Activated CD8-positive, alpha-beta T cell treated with anti-CD3 and anti-CD28 coated beads for 36 hours (primary cell): ENCODE data around the gene METTL1. TPM values are rescaled to one million over a fixed set of nuclear protein-coding genes. Genes with fewer than 3 reads are reported as not detected.

ENCODE experiments used
- ATAC-seq: fragments of 200-7000 bp; cut with Tn5 transposase; one replicate; pipeline ENCODE4 v1.10.0; 2021; ENCODE audit warnings: mild to moderate bottlenecking, moderate library complexity
- CTCF ChIA-PET: fragments of 350-600 bp; sonication (Branson Sonifier 250); formaldehyde crosslinking; loops from one replicate; lab custom pipeline; 2021; ENCODE audit warnings: antibody characterized with exemption; lab: Charles Lee
- POLR2A ChIA-PET: fragments of 350-600 bp; sonication (Branson Sonifier 250); formaldehyde crosslinking; loops from one replicate; lab custom pipeline; 2021; ENCODE audit warnings: antibody characterized with exemption; lab: Charles Lee
- DNase-seq: peaks from one replicate; pipeline ENCODE4 v3.0.0-alpha.2; 2020
- H3K27ac Mint-ChIP-seq: one replicate; pipeline ENCODE4 v1.8.0; 2021; ENCODE audit warnings: mild to moderate bottlenecking, mixed read lengths
- H3K27me3 Mint-ChIP-seq: one replicate; pipeline ENCODE4 v1.8.0; 2021; ENCODE audit warnings: mixed read lengths
- H3K36me3 Mint-ChIP-seq: one replicate; pipeline ENCODE4 v1.8.0; 2021; ENCODE audit warnings: low read depth, mixed read lengths
- H3K4me1 Mint-ChIP-seq: one replicate; pipeline ENCODE4 v1.8.0; 2021; ENCODE audit warnings: low read depth, mixed read lengths
- H3K4me3 Mint-ChIP-seq: one replicate; pipeline ENCODE4 v1.8.0; 2021; ENCODE audit warnings: mild to moderate bottlenecking, moderate library complexity, mixed read lengths
- H3K9me3 Mint-ChIP-seq: one replicate; pipeline ENCODE4 v1.8.0; 2021; ENCODE audit warnings: mixed read lengths
- CTCF ChIP-seq: fragments of 200-600 bp; IDR thresholded peaks from one replicate; pipeline ENCODE4 v1.8.0; 2022; ENCODE audit warnings: antibody characterized with exemption, mild to moderate bottlenecking
- intact Hi-C: fragments of 100-400 bp; cut with micrococcal nuclease; formaldehyde crosslinking; loops from one replicate; pipeline ENCODE4 v1.10.0; 2022
- total RNA-seq, 2 experiments: library from RNA; stranded (reverse); gene quantifications; one replicate each; pipeline ENCODE4 v1.2.3, GENCODE V29; 2021

Gene METTL1
- total RNA-seq, 2 experiments from 2014 or later = 29.6 to 34.1 TPM

GRCh38 chr12:57783466-57783801, 11.5 kb upstream of the METTL1 start:
- H3K36me3 Mint-ChIP-seq = peaks cover 29% of the 10 kb centered on the region
- peak overlapping the region; percentile 96 for H3K27ac Mint-ChIP-seq
- ATAC-seq = no peak
- no peaks in the 10 kb centered on the region for H3K27me3 Mint-ChIP-seq
- no peak for DNase-seq
- intact Hi-C loops = loop anchor here (5.0 kb wide), 1 partner anchor 124 kb away; no protein-coding TSS in a partner anchor
- POLR2A ChIA-PET = interaction anchor here (0.9 to 2.0 kb wide), 16 partner anchors 11 to 61 kb away, joined by 3 to 10 read pairs (median 4); partner anchors contain the start of genes CDK4, EEF1AKMT3 and METTL1
- CTCF ChIA-PET = interaction anchor here (0.7 to 13.4 kb wide), 27 partner anchors 9 to 237 kb away, joined by 3 to 122 read pairs (median 5); partner anchors contain the start of genes CDK4, CTDSP2, CYP27B1 and DCTN2
- H3K9me3 Mint-ChIP-seq = no peaks in the 10 kb centered on the region
- peak overlapping the region; percentile 99 for H3K4me3 Mint-ChIP-seq
- H3K4me1 Mint-ChIP-seq = peaks cover 28% of the 10 kb centered on the region
- TF ChIP-seq CTCF = no peak

- CTCF ChIA-PET = interaction anchor here (0.7 to 13.4 kb wide), 29 partner anchors 8 to 236 kb away, joined by 3 to 122 read pairs (median 5); partner anchors contain the start of genes CDK4, CTDSP2, CYP27B1 and DCTN2
- intact Hi-C loops = loop anchor here (5.0 kb wide), 1 partner anchor 124 kb away; no protein-coding TSS in a partner anchor
- Mint-ChIP-seq H3K9me3 (no peaks in the 10 kb centered on the region), H3K27me3 (no peaks in the 10 kb centered on the region), H3K36me3 (peaks cover 29% of the 10 kb centered on the region), H3K4me1 (peaks cover 28% of the 10 kb centered on the region), H3K4me3 (peak within 1 kb of the TSS; percentile 99), H3K27ac (peak within 1 kb of the TSS; percentile 96)
- POLR2A ChIA-PET = interaction anchor here (0.7 to 2.0 kb wide), 22 partner anchors 11 to 143 kb away, joined by 3 to 10 read pairs (median 3); partner anchors contain the start of genes CDK4, CTDSP2, EEF1AKMT3 and METTL1
- ATAC-seq (peak; percentile 95), DNase-seq (peak; percentile 99)
- peak; percentile 97 for TF ChIP-seq CTCF
Measured at GRCh38 chr12:57782608-57783465, 10.9 kb upstream of the METTL1 start, which contains the start of gene TSFM. Gene TSFM, plus strand, starts transcription at chr12:57782787. Its CDS starts 15 bp downstream, at chr12:57782802.

- H3K4me3 Mint-ChIP-seq = peak overlapping the region; percentile 99
- ChIA-PET POLR2A (interaction anchor here (0.8 to 2.0 kb wide), 9 partner anchors 10 to 144 kb away, joined by 3 to 10 read pairs (median 4); partner anchors contain the start of genes CTDSP2, EEF1AKMT3 and METTL1), CTCF (interaction anchor here (1.0 to 13.4 kb wide), 17 partner anchors 10 to 236 kb away, joined by 3 to 122 read pairs (median 6); partner anchors contain the start of genes CDK4, CTDSP2, CYP27B1 and DCTN2)
- H3K27me3 Mint-ChIP-seq = no peaks in the 10 kb centered on the region
- peak; percentile 17 for ATAC-seq
- intact Hi-C loops = loop anchor here (5.0 kb wide), 1 partner anchor 125 kb away; no protein-coding TSS in a partner anchor
- H3K27ac Mint-ChIP-seq = peak overlapping the region; percentile 96
- H3K36me3 Mint-ChIP-seq = peaks cover 25% of the 10 kb centered on the region
- H3K4me1 Mint-ChIP-seq = peaks cover 28% of the 10 kb centered on the region
- H3K9me3 Mint-ChIP-seq = no peaks in the 10 kb centered on the region
- no peak for TF ChIP-seq CTCF
- no peak for DNase-seq
Measured at GRCh38 chr12:57782243-57782607, 10.3 kb upstream of the METTL1 start.

- Mint-ChIP-seq H3K4me3 (no peak overlapping the region), H3K27me3 (no peaks in the 10 kb centered on the region), H3K27ac (peak overlapping the region; percentile 96), H3K9me3 (no peaks in the 10 kb centered on the region), H3K4me1 (peaks cover 28% of the 10 kb centered on the region), H3K36me3 (peaks cover 24% of the 10 kb centered on the region)
- ATAC-seq (no peak), DNase-seq (no peak)
- intact Hi-C loops = loop anchor here (5.0 kb wide), 1 partner anchor 126 kb away; no protein-coding TSS in a partner anchor
- POLR2A ChIA-PET = interaction anchor here (1.0 to 2.0 kb wide), 5 partner anchors 9 to 114 kb away, joined by 3 to 10 read pairs (median 4); partner anchors contain the start of genes CTDSP2, EEF1AKMT3 and METTL1
- CTCF ChIA-PET = interaction anchor here (0.9 to 13.4 kb wide), 10 partner anchors 9 to 235 kb away, joined by 3 to 122 read pairs (median 4); partner anchors contain the start of genes CYP27B1, DCTN2 and EEF1AKMT3
- TF ChIP-seq CTCF = no peak
Measured at GRCh38 chr12:57781801-57782200, 9.9 kb upstream of the METTL1 start.
